Measurements from ENCODE around the gene ANG.
A peak's percentile ranks its signal among the peaks of the same experiment; 100 is the strongest.

Gene ANG

DNA sequence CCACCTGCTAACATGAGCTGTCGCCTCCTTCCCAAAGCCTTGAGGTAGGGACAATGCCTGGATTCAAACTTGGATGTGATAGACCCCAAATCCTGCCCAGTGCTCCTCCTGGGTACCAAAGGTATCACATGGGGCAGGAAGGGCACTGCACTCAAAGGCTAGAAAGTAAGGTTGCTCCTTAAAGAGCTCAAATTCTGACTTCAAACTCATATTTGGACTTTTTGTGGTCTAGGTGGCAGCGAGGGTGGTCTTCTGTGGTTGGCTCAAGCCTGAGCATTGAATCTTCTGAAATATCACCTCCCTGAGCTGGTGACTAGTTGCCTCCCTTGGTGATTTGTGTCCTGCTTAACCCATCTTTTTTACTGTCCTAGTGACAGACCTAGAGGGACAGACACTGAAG is 12.5 kb upstream of the ANG start:
- no peak for DNase-seq (ENCODE audit: low read depth)

DNA sequence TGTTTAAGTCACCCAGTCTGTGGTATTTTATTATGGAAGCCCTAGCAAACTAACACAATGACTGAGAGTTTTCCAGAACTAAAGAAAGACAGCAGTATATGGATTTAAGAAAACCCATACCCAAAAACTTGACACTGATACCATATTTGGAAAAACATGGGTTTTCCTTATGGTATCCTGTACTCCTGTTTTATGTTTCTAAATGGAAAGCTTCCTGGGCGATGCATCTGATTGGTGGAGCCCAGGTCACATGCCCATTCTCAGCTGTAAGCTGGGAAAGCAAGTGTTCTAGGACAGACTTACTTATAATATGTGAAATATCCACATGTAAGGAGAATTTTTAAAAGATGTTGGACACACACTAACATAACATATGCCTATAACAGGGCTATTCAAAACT is 8.7 kb upstream of the ANG start:
- no peak for DNase-seq (ENCODE audit: low read depth)

DNA sequence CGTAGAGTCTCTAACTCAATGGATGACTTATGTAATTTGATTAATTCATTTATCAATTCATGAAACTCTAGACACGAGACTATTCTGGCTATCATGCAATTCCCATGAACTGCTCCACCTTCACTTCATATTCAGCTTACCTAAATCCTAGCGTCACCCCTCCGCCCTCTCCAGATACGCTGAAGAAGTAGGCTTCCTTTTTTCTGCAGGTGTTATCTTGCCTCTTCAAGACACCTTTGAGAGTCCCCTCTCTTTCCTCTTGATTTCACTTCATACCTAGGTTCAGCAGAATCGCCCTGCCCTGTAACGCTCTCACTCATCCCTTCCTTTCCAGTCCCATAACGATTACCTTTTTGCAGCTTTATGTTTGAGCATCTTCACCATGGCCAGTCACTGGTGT is 8.2 kb upstream of the ANG start:
- no peak for DNase-seq (ENCODE audit: low read depth)

DNA sequence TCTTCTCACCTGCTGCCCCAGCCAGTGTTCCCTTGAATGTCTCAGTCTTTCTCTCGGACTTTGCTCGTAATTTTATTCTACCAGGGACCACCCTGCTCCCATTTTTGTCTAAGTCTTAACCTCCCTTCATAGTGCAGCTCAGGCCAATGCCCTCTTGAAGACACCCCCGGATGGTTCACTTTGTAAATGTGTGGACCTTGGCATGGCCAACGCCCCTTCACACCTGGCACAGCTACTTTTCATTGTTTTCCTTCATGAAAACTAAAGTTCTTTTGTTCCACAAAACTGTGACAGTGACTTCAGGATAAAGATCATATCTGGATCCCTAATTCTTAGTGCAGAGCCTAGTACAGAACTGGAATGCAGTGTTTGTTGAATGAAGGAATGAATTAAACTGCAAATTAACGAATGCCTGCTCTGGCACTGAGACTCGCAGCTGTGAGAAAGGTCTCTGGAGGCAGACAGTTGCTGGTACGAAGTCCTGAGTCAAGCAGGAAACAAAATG is 7.7 kb upstream of the ANG start:
- no peak for DNase-seq (ENCODE audit: low read depth)

DNA sequence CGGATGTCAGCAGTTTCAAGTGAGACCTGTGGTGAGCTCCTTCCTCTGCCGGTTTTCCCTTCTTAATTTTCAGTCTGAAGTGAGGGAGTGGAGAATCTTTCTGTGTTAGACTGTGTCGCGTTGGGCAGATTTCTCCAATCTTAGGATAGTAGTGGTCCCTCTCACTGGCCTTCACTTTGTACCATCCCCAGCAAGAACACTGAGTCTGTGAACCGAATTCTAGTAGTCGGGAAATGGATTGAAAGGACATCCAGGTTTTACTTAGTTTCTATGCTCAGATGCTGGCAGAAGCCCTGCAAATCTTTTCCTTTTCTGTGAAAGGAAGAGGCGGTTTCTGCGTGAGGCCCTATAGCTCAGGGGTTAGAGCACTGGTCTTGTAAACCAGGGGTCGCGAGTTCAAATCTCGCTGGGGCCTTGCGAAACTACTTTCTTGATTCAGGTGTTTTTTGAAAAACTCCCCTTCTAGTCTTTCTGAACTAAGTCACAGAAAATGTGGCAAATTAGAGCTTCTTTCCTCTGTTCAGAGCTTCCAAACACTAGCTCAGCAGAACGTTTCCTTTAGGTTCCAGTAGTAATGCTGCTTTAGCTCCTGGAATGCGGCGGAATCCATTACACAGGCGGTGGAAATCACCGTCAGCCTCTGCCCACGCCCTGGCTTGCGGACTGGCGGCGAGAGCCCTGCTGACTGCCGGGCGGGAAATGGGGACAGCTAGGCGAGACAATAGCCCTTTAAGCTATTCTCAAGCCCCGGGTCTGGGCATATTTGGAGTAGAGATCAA is 7.0 kb upstream of the ANG start:
- DNase-seq (ENCODE audit: low read depth): peak; percentile 82

DNA sequence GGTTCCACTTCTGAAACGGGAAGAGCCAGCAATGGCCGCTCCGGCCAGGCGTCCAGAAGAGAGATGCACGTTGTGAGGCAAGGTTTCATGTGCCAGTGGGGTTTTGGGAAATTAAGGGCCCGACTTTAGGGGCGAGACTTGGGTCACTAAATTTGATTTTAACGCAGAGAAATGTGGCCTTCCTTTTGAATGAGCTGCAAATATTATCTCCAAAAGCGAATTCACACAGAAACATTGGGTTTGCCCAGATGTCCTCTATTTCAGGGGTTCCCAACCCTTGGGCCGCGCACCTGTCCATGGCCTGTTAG is 6.5 kb upstream of the ANG start:
- no peak for DNase-seq (ENCODE audit: low read depth)

DNA sequence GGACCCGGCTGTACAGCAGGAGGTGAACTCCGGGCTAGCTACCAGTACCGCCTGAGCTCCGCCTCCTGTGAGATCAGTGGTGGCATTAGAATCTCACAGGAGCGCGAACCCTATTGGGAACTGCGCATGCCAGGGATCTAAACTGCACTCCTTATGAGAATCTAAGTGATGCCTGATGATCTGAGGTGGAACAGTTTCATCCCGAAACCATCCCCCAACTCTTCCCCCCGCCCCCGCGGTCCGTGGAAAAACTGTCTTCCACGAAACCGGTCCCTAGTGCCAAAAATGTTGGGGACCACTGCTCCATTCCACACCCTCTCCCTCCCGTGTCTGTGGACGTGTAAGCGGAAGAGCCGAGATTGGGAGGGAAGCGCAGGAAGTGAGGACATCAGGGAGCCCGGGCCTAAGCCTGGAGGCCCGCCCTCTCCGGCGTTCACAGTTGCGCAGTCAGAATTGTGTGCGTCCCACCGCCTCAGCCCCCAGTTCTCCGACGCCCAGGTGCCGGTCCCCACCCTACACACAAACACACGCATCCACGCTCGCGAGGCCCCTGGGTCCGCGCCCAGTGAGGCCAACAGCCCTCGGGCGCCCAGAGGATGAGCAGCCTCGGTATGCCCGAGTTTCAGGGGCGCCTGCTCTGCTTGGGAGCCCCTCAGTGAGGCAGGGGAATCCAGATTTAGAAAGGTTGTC is 6.0 kb upstream of the ANG start:
- peak; percentile 64 for DNase-seq (ENCODE audit: low read depth)

DNA sequence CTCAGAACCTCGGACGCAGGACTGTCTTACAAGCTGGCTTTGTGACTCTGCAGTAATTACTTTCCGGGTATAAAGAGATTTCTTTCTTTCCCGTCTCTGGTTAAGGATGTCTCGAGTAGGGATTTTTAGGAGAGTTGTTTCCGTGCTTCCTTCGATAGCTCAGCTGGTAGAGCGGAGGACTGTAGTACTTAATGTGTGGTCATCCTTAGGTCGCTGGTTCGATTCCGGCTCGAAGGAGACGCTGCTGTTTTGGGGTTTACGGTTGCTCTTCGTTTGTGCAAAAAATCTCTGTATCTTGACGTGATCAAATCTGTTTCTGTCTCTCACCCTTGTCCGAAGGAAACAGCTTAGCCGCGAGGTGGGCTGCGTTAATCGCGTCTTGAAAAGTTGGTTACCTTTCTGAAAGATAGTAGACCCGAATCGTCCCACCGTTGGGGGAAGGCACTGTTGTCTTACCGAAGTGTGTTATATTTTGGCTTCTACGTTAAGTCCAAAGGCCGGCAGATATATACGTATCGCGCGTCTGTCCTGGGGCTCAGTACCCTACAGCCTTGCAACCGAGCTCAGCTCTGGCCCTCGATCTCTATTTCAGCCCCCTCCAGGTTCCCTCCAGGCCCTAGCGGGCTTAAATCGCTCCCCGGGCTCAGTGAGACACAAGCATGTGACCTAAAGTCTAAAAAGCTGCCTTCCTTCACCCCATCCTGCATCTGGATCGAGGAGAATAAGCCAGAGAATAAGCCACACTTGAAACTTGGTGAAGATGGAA is 5.3 kb upstream of the ANG start:
- peak; percentile 61 for DNase-seq (ENCODE audit: low read depth)

DNA sequence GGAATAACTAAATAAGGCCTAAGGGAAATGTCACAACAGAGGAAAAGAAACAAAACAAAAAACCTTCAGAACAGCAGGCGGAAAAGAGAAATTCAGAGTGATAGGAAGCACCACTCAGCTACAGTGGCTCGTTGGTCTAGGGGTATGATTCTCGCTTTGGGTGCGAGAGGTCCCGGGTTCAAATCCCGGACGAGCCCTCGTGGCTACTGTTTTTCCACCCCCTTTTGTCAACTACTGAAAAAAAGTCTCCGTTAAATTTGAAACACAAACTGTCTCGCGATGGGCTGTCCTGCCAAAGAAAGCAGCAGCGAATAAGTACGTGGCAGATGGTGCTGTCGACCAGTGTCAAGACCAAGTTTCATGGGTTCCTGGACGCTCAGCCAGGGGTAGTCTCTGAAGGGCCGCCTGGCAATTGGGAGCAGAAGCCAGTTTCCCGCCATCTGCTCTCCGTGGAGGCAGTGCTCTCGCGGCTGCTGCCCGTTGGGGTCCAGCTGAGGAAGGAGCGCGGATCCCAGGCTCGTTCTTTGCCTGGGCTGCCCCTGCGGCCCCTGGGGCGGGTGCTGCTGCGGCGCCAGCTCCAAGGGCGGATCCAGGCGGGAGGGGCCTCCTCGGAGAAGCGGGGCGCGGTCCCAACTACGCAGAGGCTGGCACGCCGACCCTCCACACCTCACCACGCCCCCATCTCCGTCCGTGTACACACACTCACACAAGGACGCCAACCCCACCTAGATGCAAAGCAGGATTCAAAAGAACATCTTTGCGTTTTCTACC is 4.5 kb upstream of the ANG start, which contains the start of gene RNASE4:
RNASE4 (plus strand) TSS at position 670 of the 771 bp plus-strand sequence. CDS start 14,812 bp downstream, outside the sequence.
- peak; percentile 72 for DNase-seq (ENCODE audit: low read depth)

DNA sequence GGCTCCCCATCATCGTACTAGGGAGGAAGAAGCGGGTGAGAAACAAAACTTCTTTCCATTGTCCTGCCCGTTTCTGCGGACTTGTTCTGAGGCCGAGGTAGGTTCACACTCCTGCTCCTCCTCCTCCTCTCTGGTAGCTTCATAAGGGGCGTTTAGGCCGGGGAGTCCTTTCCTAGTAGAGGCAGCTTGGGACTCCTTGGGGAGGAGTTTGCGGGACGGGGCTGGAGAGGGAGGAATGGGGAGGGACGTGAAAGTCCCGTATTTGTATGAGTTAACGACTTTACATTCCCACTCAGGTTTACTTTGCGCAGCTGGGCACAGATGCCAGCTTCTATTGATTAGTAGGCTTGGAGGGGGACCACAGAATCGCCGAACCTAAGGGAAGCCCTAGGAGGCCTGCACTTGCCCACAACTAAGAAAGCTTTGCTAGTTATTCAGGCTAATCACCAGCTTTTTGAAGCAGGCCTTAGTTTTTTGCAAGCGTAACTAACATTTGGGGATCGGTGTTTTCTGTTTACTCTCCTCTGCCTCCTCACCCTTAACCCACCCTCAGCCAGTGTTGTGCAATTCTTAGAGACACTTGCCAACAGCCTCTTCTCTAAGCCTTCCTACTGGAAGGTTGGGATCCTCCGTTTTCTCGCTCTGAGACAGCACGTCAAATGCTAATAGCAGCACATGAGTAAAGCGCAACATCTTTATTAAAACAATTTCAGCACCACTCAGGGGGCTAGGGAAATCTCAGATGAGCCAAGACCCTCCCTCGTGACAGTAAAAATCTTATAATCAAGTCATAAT is 3.7 kb upstream of the ANG start:
- no peak for DNase-seq (ENCODE audit: low read depth)

DNA sequence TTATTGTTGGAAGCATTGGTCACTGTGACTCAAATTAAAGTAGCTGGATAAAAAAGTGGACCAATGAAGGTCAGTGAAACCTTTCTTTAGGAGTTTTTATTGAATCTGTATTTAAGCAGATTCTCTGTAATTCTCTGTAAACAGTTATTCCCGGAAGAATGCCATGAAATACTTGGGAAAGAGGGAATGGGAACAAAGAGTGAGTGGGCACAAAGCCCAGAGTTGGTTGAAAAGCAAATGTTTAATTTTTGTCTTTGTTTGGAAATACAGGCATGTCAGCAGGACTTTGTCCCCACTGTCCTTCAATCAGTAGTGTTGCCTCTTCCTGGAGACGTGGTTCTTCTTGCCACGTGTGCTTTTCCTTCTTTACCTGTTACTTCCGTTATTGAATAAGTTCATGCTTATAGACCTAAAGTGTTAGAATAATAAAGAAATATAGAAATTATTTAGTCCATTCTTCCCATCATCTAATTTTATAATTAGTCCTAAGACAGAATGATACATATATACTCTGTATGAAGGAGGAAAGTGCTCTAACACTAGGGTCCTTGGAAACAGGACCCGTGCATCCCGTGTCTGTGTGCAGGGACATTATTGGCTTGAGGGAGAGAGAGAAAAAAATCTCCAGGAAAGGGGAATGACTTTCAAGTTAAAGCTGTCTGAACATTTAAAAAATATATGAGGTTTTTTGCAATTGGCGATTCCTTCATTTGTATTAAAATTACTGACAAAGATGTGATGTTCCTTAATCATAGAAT is 2.0 kb upstream of the ANG start:
- DNase-seq (ENCODE audit: low read depth): no peak

DNA sequence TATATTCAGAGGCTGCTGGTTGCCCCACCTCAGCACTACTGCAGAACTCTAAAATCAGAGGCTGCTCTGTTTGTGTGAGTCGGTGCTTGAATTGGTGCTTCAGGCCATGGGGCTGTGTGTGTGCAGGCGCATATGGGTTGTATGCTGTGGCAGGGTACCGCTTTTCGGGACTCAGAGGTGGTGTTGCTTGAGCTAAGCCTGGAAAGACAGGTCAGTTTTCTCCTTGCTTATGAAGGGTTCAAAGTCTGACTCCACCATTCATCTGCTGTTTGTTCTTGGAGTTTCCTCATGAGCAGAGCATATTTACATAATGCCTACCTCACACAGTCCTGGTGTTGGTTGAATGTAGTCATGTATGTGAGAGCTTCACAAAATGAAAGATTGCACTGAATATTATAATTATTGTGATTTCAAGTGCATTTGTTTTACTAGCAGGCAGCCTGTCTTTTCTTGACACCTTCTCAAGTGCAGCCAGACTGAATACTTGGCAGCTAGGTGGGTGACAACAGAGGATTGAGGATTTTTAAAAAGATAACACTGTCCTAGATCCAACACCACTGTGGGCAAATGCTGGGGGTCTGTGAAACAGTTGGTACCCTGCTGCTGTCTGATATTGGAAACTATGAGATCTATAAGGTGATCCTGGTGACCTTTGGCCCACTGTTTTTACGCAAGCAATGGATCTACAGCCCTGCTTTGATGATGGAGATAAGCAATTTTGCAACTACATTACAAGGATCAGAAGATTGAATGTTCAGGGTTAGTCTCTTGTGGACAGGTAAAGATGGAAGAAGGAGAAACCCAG is 1.0 kb upstream of the ANG start:
- no peak for DNase-seq (ENCODE audit: low read depth)

DNA sequence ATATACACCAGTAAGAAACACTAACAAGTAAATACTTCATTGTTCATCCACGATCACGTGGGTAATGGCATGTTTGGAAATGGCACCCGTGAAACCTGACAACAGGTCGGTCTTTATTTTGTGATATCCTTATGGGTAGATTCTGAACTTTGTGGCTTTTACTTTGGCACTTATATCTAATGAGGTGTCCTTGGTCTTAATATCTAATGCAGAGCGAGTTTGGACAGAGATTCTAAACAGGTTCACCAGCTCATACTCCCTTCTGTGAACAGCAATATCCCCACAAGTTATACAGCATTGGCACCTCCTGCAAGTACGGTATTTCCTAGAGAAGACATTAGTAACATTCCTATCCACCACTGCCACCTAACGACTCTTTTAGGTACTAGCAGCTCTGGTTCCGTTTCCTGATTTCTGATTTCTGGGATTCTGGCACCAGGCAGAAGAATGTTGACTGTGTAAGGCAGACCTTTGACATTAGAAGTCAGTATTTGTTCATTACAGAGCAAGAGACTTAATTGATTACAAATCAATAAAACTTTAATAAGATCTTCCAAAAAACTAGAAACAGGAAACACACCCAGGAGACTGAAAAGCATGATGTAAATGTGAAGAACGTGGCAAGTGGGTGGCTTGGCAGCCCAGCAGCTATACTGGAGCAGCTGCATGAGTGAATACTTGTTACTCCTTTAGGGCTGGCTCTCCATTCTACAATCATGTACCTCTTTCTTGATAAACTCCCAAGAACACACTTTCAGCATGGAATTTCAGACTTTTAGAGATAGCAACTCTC is 2.5 kb downstream of the ANG start:
- peak; percentile 21 for DNase-seq (ENCODE audit: low read depth)

DNA sequence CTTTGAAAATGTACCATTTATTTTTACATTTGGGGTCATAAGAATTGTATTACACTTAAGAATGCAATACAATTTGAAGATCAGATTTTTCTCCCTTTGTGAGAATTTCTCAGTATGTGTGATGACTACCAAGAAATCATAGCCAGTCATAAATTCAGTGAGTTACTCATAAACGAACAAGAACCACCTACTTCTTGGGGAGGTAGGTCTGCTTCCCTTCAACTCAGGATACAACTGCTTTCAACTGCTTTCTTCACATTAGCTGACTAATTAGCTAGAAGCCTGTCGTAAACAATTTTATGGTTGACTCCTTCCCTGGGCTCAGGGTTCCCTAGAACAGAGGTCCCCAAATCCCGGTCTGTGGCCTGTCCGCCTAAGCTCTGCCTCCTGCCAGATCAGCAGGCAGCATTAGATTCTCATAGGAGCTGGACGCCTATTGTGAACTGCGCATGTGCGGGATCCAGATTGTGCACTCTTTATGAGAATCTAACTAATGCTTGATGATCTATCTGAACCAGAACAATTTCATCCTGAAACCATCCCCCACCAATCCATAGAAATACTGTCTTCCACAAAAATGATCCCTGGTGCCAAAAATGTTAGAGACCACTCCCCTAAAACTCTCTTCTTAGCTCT is 3.7 kb downstream of the ANG start:
- no peak for DNase-seq (ENCODE audit: low read depth)

DNA sequence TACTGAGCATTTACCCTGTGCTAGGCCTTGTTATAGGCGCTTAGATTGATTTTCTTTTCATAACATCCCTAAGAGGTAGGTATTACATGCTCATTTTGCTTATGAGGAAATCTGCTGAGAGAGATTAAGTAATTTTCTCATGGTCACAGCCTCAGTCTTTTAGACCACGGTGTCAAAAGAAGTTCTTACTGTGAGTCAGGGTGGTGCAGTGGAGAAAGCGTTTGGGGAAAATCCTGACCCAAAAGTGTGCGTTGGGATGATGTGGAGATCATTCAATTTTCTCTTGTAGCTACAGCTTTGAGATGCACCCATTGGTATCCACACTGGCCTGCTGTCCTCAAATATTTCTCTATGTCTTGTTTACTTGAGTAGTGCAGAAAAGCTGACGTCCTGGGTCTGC is 8.2 kb downstream of the ANG start:
- DNase-seq (ENCODE audit: low read depth): no peak

DNA sequence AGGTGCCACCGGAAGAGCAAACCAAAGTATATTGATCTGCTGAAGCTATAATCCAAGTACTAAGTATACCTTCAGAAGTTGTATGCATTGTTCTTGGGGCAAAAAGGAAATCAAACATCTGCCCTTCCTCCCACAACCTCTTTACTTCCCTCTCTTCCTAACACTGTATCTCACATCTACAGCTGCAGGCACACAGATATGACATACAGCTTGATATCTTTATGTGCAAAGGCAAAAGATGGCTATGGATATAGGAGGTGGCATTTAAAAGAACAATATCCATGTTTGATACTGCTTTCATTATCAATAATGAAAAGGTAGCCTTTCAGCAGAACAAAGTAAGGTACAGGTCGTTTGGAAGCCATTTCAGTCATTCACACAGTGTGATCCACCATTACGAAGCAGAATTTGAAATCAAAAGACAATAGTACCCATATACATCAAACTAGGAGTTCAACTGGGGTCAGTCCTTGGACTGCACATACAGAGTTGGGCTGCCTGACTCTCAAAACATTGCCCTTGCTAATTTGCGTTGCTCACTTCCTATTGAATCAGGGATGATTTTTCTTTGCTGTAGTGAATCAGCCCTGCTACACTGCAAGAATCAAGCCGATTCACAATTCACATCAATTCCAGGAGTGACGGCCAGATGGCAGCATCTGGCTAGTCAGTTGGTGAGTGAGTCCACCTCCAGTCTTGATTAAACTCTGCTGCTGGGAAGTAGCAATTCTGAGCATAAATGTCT is 8.9 kb downstream of the ANG start:
- DNase-seq (ENCODE audit: low read depth): peak; percentile 40

DNA sequence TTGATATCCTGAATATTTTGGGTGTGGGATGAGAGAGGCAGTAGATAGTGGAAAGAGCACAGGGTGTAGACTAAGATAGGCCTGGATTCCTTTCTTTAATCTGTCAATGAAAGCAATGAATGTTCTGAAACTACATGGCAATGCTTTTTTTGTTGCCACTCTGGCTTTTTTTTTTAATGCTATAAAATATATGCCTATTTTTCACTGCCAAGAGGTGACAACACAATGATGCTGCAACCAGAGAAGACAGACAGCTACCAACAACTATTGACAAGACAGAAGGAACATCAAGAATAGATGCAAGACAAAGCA is 9.4 kb downstream of the ANG start:
- DNase-seq (ENCODE audit: low read depth): no peak

DNA sequence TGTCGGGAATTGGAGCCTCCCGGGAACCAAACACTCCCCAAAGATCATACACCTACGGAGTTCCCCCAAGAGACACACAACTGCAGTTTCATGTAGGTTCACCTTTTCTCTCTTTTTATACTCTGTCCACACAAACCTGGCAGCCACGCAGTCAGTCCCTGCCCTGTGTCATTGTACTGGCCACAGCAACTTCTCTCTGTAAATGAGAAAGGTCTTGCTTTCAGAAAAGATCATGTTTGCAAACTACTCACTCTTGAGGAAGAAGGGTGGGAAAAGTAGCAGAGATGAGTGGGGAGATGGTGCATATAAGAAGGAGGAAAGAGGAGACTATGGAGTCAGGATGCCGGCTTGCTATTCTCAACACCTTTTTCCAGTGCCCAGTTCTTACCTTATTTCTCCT is 10.4 kb downstream of the ANG start:
- DNase-seq (ENCODE audit: low read depth): no peak

Measured in stimulated activated CD8-positive, alpha-beta memory T cell treated with anti-CD3 and anti-CD28 coated beads, Interleukin-12 subunit alpha, Interleukin-12 subunit beta, amount 100 ng/mL, for 1 hour (primary cell).